Glomerular endothelial cell (primary cell): Measurements from ENCODE around the gene TPX2. TPM values are rescaled to one million over a fixed set of nuclear protein-coding genes. Genes with fewer than 3 reads are reported as not detected.

Source experiments
- DNase-seq: peaks from one replicate; pipeline ENCODE4 v3.0.0-alpha.2; 2011; ENCODE audit warnings: low read depth, low spot score; ENCODE audit errors: extremely low read depth
- total RNA-seq: library from RNA; depleted of rRNA; stranded (reverse); fragments of >200 nt; gene quantifications from 2 replicates; pipeline ENCODE4 v1.2.3, GENCODE V29; 2015

TPX2 gene
- total RNA-seq, 1 donor from 2014 or later, result 31.0 TPM

GRCh38 chr20:31758521-31758920 lies 19.4 kb downstream of the TPX2 start:
- no peak for DNase-seq

GRCh38 chr20:31758991-31759390 lies 19.9 kb downstream of the TPX2 start:
- DNase-seq, result no peak

GRCh38 chr20:31759836-31760518 lies 20.9 kb downstream of the TPX2 start:
- DNase-seq, result no peak

- no peak for DNase-seq
Observed at GRCh38 chr20:31760519-31761240, 21.6 kb downstream of the TPX2 start.

- DNase-seq, result no peak
Observed at GRCh38 chr20:31764641-31765305, 25.7 kb downstream of the TPX2 start.

- DNase-seq, result no peak
Observed at GRCh38 chr20:31767805-31768204, 28.7 kb downstream of the TPX2 start.

GRCh38 chr20:31769681-31770080 lies 30.6 kb downstream of the TPX2 start:
- no peak for DNase-seq

- no peak for DNase-seq
Observed at GRCh38 chr20:31770243-31770642, 31.2 kb downstream of the TPX2 start.

GRCh38 chr20:31774408-31774807 lies 35.3 kb downstream of the TPX2 start:
- DNase-seq, result no peak

- DNase-seq, result no peak
Observed at GRCh38 chr20:31780839-31781238, 41.7 kb downstream of the TPX2 start.

- DNase-seq, result no peak
Observed at GRCh38 chr20:31781945-31782344, 42.9 kb downstream of the TPX2 start.

GRCh38 chr20:31784354-31785044 lies 45.4 kb downstream of the TPX2 start:
- no peak for DNase-seq

- DNase-seq, result no peak
Observed at GRCh38 chr20:31785089-31785488, 46.0 kb downstream of the TPX2 start.

GRCh38 chr20:31788578-31788977 lies 49.5 kb downstream of the TPX2 start:
- DNase-seq, result no peak

GRCh38 chr20:31790401-31790800 lies 51.3 kb downstream of the TPX2 start:
- DNase-seq, result no peak

GRCh38 chr20:31797364-31797763 lies 58.3 kb downstream of the TPX2 start:
- no peak for DNase-seq

GRCh38 chr20:31801508-31801907 lies 62.4 kb downstream of the TPX2 start:
- DNase-seq, result no peak

- no peak for DNase-seq
Observed at GRCh38 chr20:31803552-31804291, 64.6 kb downstream of the TPX2 start.

GRCh38 chr20:31806564-31807355 lies 67.7 kb downstream of the TPX2 start:
- DNase-seq, result no peak

- no peak for DNase-seq
Observed at GRCh38 chr20:31808481-31808880, 69.4 kb downstream of the TPX2 start.
